Activated effector memory CD4-positive, alpha-beta T cell treated with anti-CD3 and anti-CD28 coated beads, Interleukin-2, amount 50 U/mL, for 16 hours (primary cell): ENCODE data around the gene MESP1.

ENCODE experiments used
- DNase-seq: peaks from one replicate; pipeline ENCODE4 v3.0.0-alpha.2; 2020

The MESP1 gene

DNA sequence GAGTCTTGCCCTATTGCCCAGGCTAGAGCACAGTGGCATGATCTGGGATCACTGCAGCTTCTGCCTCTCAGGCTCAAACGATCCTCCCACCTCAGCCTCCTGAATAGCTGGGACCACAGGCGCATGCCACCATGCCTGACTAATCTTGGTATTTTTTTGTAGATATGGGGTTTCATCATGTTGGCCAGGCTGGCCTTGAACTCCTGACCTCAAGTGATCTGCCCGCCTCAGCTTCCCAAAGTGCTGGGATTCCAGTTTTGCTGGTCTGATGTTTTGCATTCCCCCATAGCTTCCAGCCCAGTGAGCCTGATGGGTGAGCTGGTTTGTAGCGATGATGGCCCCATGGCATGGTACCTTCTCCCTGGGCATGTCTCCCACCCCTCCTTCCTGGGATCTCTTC, 4.7 kb upstream of the MESP1 start:
- DNase-seq = no peak

DNA sequence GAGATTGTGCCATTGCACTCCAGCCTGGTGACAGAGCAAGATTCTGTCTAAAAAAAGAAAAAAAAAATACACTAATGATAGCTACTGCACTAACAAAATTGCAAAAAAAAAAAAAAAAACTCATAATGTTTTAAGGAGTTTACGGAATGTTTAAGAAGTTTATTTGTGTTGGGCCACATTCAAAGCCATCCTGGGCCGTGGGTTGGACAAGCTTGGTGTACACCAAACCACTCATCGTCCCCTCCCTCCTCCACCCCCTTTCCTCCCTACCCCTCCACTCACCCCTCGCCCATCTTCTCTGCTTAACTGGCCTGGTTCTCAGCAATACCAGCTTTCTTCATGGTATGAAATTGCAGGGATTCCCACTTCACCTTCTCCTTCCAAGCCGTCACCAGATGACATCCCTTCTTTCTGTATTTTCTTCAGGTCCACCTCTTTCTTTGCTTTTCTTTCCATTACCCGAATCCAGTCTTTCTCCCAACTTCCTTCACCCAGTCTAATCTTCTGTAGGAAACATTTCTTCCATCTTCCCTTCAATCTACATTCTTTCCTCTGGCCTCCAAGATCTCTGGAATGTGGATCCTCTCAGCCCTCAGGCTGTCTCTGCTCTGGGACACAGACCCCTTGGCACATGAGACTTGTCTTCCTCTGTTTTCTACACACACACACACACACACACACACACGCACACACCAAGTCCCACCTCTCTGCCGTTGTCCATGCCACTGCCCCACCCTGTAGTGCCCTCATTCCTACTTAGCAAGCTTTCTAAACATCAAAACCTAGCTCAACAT, 3.5 kb upstream of the MESP1 start:
- no peak for DNase-seq

DNA sequence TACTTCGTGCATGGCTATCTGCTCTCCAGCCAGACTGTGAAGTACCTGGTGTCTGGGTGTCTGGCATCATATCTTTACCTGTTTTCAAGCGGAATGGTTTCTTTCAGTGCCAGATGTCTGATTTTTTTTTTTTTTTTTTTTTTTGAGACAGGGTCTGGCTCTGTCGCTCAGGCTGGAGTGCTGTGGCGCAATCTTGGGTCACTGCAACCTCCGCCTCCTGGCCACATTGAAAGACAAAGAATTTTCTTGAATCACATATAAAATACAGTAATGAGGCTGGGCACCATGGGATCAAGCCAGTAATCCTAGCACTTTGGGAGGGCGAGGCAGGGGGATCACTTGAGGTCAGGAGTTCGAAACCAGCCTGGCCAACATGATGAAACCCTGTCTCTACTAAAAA, 2.8 kb upstream of the MESP1 start:
- no peak for DNase-seq

DNA sequence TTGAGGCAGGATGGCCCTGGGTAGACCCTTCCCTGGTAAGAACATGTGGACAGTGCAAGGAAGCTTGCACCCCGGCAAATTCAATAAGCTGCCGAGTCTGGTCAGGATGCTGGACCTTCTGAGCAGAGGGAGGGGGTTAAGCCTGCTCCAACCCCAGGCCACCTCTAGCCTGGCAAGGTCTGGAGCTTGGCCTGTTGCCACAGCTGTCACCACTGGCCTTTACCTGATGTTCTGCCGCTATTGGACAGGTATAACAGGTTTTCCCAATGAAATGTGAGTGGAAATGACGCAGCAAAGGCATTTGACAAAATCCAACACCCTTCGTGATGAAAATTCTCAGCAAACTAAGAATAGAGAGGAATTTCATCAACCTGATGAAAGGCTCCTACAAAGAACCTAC, 699 bp upstream of the MESP1 start:
- DNase-seq = no peak

DNA sequence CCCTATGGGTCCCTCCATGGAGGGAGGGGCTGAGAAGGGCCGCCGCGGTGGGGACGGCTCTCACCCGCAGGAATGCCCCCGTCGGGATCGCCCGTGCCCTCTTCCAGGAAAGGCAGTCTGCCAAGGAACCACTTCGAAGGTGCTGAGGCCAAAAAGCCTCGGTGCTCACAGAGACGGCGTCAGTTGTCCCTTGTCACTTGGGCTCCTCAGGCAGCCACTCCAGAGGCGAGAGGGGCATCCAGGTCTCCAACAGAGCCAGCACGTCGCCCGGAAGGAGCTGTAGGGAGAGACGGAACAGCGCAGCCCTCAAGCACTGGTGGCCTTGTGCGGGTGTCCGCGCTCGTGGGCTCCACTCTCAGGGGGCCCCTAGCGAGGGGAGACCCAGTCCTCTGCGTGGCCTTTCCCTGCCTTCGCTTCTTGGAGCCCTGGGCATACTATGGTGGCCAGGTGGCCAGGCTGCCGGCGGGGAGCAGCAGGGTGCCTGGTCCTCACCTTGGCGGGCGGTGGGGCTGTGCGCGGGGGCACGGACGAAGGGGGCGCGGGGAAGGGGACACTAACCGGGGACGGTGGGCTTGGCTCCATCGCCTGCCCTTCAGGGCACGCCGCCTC, 994 bp downstream of the MESP1 start:
- no peak for DNase-seq

DNA sequence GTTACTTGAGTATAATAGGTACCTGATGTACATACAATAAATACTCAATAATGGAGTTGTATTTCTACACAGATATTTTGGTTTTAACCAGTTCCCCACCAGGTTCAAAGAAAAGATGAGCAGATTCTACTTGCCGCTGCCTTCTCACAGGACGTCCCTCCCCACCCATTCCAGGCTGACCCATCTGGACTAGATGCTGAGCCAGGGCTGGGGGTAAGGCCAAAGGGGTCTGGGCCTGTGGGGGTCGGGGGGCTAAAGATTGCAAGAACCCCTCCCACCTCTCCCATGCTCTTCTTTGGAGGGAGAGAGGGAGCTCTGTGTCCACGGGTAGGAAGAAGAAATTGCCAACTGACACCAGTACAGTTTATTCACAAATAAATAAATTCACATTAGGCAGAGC, 1.5 kb downstream of the MESP1 start:
- DNase-seq = no peak

DNA sequence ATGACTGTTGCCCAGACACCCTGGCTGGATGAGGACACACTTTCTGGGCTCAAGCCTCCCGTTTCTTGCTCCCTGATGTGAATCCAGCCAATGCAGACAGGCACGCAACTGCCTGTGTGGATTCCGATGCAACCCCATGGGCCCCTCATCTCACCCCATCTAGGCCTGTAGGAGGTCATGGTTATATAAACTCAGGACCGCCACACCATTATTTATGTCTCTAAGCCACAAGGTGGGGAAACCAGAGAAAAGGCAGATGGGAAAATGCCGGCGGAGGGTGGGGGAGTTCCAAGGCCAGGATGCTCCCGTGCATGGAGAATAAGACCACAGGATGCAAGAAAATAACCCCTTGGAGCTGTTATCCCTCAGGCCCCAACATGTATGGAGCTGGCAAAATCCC, 2.0 kb downstream of the MESP1 start:
- DNase-seq = no peak

DNA sequence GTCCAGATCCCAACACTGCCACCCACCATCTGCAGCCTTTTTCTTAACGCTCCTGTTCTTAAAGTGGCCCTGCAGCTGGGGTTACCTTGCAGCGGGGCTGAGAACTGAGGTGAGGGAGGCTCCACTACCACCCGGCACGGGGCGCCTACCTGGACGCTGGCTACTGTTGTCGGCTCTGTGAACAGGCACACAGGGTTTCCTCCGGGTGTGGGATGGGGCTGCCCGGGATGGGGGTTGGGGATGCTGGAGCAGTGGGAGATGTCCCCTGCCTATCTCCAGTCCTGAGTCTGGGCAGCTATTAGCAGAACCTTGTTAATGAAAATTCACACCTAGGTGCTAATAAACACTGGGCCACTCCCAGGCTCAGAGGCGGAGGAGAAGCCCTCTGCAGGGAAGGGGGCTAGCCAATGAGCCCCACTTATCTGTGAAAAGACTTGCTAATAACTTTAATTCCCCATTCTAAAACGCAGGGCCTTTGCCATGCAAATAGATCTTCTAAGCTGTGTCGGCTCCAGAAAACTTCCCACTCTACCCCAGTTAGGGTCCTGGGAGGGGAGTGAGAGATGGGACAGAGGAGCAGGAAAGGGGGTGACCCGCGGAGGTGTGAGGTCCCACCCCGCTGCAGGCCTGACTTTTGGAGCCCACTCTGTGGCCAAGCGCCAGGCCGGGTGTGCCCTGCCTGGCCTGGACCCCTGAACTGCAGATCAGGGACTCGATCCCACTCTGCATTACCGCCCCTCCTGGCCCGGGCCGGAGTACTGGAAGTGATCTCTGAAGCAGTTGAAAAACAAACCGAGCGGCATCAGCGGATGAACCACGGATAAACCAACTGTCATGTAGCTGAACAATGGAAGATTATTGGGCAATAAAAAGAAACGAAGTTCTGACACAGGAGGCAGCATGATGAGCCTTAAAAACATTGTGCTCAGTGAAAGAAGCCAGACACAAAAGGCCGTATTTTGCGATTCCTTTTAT, 3.1 kb downstream of the MESP1 start:
- no peak for DNase-seq

DNA sequence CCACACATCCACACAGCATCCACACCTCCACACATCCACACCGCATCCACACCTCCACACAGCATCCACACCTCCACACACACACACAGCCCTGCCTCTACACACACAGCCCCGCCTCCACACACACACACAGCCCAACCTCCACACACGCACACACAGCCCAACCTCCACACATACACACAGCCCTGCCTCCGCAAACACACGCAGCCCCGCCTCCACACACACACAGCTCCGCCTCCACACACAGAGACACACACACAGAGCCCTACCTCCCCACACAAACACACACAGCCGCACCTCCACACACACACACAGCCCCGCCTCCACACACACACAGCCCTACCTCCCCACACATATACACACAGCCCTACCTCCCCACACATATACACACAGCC, 4.7 kb downstream of the MESP1 start:
- no peak for DNase-seq

DNA sequence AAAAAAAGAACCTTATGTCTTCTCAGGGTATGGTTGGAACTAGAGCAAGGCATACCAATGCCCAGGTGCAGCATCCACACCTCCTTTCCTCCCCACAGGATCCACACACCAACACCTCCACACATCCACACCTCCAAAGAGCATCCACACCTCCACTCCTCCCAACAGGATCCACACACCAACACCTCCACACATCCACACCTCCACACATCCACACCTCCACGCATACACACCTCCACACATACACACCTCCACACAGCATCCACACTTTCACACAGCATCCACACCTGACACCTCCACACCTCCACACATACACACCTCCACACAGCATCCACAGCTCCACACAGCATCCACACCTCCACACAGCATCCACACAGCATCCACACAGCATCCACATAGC, 5.3 kb downstream of the MESP1 start:
- no peak for DNase-seq

DNA sequence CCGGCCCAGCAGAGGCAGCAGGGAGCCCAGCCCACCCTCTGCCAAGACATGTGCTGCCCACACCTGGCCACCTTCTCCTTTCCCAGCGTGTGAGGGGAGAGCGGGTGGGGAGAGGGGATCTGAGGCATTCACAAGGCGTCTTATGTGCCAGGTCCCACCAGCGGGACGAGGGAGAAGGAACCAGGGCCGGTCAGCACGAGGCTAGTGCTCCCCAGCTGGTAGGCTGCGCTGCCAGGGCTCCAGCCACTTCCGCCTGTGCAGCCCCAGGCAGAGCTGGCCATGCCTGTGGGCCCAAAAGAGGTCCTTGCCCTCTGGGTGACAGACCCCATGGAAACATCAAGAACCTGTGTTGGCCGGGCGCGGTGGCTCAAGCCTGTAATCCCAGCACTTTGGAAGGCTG, 5.9 kb downstream of the MESP1 start:
- DNase-seq = no peak

DNA sequence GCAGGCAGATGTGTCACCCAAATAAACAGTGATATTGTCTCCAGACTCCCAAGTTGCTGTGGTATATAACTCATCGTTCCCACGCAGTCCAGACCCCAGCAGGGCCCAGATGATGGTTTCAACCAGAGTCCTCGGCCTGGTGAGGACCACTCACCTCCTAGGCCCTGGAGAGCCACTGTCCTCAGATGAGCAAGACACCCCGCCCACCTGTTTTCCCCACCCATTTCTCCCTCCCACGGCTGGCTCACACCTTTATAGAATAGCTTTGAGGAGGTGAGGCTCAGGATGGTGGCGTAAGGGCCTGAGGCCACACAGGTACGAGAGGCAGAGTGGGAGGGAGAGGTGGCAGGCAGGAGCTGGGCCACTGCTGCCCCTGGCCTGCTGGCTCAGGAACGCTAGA, 7.5 kb downstream of the MESP1 start:
- no peak for DNase-seq

DNA sequence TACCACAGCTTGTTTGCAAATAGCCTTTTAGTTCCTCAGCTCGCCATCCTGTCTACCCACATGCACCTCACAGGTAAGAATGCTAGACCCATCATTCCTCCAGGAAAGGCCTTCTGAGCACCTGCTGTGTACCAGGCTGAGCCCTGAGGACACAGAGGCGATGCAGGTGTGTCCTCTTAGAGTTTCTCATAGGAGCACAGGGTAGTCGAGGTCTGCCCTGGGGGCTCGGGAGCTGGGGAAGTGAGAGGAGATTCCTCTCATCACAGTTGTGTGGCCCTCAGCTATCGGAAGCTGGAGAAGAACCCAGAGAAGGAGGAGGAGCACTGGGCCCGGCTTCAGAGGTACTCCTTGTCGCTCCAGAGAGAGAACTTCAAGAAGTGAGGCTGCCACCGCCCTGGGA, 8.0 kb downstream of the MESP1 start:
- no peak for DNase-seq

DNA sequence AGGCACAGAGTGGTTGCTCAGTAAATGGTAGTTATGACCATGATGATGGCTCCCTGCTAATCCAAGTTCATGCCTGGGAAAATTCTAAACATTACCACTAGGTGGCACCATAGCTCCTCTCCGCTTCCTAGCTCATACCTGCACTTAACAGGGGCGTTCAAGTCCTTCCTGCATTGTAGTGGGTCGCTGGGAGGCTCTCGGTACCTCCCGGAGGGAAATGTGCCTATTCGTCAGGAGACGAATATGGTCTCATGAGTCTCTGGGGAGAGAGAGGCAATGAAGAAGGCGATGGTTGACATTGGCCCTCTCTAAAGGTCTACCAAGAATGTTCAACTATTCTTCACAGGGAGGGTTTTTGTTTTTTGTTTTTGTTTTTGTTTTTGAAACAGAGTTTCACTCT, 10.9 kb downstream of the MESP1 start:
- DNase-seq = peak; percentile 72

DNA sequence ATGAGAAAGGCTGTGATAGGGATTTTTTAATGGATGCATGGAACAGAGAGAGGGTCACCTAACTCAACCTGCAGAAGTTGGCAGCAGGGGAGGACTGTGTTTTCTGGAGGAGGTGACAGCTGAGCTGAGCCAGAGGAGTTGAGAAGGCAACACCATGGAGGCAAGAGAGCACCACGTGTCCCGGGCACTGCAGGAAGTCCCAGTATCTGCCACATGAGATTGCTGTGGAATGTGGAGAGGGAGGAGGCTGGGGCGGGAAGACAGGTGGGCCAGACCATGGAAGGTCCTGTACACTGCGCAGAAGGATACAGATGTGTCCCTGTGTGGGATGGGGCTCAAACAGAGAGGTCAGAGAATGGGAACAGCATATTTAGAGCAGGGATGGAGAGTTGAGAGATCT, 15.3 kb downstream of the MESP1 start:
- DNase-seq = no peak

DNA sequence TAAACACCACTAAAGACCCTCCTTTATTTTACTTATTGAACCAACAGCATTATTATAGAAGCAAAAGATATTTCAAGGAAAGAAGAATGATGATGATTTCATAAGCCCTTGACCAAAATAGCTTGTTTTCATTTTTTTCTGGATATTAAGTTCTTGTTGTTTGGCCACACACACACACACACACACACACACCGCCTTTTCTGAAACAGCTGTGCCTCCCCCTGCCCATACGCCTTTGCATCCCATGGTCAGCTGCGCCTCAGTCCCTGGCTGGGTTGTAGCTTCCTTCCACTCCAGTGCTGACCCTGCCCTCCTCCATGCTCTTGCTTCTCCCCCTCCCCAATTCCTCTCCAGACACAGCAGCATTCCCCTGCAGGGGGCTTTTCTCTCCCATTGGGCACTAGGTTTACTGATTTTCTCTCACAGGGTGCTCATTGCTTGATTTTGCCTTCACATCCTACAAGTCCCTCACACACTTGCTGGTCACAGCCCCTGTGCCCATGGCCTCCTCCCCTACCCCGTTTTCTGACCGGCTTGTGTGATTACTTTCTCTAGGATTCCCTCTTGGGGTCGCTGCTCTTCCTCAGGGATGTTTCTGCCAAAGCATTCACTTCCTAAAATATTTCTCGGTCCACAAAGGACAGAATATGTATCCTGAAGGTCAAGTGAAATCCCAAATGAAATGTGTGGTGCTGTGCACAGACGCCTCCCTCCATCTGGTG, 18.4 kb downstream of the MESP1 start:
- no peak for DNase-seq

DNA sequence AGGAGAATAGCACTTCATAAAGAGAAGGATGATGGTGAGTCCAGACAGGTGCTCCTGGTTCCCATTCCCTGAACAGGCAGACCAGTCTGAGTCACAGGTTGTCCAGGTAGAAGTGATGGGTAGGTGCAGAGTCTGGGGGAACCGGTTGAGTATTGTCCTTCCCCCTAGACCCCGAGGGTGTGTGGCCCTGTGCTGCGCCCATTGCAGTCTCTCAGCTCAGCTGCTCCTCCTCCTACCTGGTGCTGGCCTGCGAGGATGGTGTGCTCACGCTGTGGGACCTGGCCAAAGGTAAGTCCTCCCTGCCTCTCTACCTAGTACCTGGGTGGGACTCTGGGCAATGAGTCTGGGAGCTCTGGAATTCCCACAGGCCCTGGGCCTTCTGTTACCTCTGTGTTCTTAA, 19.8 kb downstream of the MESP1 start:
- DNase-seq = no peak

DNA sequence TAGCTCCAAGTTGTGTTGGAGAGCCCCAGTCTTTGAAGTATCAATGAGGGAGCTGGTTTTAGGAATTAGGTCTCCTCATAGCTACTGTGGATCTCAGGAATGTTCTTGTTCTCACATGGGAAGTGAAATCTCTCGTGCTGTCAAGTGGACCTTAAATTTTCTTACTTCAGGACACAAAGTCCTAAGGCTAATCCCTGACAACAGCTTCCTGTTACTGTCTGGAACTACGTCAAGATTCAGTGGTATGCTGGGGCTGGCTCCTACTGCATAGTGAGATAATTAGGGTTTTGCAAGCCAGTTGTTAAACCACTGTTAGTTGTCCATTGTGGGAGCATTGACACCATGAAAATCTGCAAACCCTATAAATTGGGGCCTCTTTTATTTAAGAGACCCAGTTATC, 22.8 kb downstream of the MESP1 start:
- DNase-seq = no peak

DNA sequence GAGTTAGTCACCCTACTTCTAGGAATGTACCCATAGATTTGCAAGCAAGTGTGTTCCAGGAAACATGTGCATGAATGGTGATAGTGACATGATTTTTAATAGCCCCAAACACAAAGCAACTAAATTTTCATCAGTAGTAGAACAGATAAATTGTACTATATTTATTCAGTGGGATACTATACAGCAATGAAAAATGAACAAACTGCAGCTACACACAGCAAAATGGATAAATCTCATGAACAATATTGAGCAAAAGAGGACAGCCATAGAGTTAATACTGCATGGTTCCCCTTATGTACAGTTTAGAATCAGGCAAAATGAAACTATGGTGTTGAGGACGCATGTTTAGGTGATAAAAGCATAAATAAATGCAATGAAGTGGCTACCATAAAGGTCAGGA, 26.0 kb downstream of the MESP1 start:
- no peak for DNase-seq

DNA sequence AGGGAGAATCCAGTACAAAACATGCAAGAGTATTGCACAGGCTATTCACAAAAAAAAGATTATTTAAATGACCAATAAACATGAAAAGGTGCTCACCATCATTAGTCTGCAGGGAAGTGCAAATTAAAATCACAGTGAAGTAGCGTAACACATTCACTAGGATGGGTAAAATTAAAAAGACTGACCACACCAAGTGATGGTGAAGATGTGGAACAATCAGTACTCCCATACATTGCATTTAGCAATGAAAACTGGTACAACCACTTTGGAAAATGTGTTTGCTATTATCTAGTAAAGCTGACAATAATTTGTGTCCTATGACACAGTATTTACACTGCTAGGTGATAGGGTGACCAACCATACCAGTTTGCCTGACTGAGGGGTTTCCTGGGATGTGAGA, 26.4 kb downstream of the MESP1 start:
- DNase-seq = no peak

DNA sequence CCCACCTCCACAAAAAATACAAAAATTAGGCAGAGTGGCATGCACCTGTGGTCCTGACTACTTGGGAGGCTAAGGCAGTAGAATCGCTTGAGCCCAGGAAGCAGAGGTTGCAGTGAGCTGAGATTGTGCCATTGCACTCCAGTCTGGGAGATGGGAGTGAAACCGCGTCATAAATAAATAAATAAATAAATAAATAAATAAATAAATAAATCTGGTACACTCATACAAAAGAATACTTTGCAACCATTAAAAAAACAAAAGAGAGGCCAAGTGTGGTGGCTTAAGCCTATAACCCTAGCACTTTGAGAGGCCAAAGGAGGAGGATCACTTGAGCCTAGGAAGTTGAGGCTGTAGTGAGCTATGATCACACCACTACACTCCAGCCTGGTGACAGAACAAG, 28.0 kb downstream of the MESP1 start:
- DNase-seq = no peak

DNA sequence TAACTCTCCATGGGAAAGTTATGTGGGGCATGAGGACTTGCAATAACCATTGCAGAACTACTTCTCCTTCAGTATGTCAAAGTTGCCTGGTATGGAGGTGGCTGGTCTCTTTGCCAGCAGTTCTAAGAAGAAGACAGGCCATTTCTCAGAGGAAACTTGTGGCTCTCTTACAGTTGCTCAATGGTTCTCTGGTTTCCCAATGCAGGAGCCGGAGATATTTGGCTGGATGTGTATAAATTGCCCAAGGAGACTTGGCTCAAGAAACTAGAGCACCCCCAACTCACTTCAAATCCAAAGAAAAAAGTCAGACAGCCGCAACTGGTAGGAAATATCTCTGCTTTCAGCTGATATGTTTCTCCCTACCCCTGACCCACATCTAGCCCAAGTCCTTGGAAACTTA, 36.3 kb downstream of the MESP1 start:
- DNase-seq = no peak

DNA sequence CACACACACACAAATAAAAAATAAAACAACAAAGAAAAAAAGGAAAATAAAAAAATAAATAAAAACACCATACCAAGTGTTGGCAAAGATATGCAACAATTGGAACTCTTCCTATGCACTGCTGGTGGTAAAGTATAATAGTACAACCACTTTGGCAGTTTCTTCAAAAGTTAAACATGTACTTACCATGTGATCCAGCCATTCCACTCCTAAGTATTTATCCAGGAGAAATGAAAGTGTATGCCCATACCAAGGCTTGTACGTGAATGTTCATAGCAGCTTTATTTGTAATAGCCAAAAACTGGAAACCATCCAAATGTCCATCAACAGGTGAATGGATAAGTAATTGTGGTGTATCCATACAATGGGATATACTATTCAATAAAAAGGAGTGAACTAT, 43.5 kb downstream of the MESP1 start:
- no peak for DNase-seq
